Measurements from ENCODE around the gene CAPRIN1. TPM values are rescaled to one million over a fixed set of nuclear protein-coding genes. Genes with fewer than 3 reads are reported as not detected.
"Not testable (repeated sequence)": the region's sequence is repeated elsewhere in the genome, so short reads cannot be mapped to it uniquely, and the experiment has no call there.

Gene CAPRIN1
- polyA plus RNA-seq, 3 donors, result 236 to 266 (median 253) TPM

DNA sequence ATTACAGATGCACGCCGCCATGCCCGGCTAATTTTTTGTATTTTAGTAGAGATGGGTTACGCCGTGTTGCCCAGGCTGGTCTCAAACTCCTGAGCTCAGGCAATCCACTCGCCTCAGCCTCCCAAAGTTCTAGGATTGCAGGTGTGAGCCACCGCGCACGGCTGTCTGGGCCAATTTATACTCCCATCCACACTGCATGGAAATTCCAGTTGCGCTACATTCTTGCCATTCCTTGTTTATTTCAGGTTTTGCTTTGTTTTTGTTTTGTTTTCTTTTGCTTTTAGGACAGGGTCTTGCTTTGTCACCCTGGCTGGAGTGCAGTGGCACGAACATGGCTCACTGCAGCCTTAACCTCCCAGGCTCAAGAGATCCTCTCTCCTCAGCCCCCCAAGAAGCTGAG is 11.0 kb upstream of the CAPRIN1 start:
- no peak for DNase-seq

DNA sequence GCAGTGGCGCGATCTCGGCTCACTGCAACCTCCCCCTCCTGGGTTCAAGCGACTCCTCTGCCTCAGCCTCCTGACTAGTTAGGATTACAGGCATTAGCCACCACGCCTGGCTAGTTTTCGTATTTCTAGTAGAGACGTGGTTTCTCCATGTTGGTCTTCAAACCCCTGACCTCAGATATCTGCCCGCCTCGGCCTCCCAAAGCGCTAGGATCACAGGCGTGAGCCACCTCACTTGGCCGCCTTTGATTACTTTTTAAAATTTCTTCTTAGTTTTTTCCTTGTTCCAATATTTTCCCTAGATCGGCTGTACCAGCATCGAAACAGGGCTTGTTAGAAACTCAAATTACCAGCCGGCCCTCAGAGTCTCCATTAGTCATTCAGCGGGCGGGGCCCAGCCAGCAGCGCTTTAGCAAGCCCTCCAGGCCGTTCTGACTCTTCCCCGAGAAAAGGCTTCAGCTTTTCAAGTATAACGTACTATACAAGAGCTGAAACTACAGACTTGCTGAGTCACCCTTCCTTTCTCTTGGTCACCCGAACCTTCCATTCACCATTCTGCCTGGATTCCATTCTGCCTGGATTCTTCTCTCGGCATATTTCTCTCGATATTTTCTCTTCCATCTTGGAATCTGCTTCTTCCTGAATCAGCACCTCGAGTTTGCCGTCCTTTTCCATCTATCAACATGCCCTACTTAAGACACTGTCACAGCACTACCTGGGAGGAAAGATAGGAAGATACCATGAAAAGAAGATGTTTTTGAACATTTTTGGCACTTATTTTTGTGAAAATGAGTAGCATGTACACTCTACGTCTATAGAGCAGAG is 6.7 kb upstream of the CAPRIN1 start:
- DNase-seq, result no peak

DNA sequence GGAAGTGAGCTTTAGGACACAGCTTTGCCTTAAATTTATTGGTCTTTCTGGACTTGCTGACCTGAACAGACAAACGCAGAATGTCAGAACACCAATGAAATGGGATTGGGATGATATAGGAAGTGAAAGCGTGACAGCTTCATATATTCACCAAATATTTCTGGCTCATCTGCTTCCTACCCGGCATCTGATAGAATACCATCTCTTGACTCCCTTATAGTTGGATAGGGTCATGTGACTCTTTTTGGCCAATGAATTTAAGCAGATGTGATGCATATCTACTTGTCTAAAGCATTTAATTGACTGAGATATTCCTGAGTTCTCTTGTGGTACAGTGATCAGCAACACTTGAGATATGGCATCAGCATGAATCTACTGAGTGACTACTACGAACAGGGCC is 2.5 kb upstream of the CAPRIN1 start:
- no peak for DNase-seq

DNA sequence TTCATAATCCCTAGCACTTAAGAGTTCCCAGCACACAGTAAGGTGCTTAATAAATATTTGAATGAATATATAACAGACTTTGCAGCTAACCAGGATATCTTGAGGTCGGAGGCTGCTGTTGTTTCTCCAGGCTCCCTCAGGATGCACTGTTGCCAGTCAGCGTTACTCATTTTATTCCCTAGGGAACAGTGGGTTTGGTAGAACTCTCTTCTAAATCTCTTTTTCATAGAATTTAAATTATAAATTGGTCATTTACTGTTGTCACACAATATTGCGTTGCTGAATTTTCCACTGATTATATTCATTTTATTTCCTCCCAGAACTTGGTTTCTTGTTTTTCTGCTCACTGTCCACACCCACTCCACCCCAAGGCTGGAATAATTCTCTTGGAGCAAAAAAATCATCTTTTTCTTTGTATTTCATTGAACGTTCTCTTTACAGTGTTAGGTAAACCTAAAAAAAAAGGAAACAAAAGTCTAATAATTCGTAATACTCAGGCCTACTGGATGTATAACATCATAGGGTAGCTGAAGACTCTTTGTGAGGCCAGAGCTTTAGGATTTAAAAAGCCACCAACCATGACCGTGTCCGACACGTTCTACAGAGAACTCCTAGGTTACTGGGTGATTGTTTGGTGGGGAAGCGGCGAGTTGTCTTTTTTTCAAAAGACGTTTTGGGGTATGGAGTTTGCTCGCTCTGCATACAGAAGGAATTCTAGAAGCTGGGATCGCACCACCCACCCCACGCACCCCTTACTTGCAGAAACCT is 766 bp upstream of the CAPRIN1 start:
- no peak for DNase-seq

DNA sequence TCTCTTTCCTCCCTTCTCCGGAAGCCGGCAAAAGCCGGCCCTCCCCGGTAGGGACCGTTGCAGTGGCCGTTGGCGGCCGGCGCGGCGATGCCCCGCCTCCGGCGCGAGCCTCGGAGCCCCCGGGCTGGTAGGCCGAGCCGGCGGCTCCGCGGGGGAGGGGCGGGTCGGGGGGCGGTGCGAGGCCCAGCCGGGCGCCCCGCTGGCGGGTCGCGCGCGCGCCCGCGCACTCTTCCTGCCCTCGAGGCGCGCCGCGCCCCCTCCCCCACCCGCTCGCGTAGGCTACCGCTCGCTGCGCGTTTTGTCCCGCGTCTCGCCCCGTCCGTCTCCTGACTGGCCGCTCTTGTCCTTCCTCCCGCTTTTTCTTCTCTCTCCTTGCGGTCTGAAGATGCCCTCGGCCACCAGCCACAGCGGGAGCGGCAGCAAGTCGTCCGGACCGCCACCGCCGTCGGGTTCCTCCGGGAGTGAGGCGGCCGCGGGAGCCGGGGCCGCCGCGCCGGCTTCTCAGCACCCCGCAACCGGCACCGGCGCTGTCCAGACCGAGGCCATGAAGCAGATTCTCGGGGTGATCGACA is 591 bp downstream of the CAPRIN1 start:
- DNase-seq, result peak; percentile 92

DNA sequence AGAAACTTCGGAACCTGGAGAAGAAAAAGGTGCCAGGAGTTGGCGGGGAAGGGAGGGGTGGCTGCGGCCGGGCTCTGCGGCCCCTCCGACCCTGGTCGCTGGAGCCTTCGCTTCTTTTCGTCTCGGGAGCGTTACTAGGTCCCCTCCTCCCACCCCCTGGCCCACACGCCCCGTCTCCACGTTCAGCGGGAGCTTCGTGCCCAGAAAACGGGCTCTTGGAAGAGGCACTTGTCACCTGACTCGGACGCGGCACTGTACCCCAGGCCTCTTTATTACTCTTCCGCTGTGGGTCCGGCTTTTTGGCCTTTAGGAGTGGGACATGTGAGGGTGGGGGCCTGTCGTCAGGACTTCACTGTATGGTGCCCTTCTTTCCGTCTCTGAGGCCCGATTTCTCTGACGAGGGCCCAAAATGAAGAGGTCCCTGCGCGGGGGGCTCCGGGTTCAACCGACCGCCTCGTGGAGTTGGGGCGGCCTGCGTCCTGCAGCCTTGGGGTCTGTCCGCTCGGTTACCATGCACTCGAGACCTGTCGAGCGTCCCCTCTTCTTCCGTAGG is 1.2 kb downstream of the CAPRIN1 start:
- DNase-seq, result no peak

DNA sequence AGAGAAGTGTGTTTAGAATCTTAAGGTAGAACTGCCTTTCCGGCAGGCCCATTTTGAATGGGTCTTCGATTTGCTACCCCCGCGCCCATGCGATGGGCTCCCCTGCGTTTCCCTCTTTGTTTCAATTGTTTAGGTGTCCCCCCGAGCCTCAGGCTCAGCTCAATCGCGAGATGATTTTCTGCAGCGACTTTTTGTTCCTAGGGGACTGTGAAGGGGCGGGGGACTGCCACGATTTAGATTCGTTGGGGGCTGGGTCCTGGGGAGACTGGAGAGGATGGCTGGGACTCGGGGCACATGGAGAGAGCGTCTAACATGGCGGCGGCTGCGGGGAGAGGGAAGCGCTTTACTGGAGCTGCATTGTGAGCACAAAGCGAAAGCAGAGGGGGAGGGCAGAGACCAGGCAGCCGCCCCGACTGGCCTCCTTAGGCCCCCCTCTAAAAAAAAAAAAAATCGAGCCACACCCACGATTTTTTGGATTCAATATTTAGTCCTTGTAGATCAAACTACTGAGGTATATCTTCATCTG is 1.7 kb downstream of the CAPRIN1 start:
- DNase-seq, result peak; percentile 81

DNA sequence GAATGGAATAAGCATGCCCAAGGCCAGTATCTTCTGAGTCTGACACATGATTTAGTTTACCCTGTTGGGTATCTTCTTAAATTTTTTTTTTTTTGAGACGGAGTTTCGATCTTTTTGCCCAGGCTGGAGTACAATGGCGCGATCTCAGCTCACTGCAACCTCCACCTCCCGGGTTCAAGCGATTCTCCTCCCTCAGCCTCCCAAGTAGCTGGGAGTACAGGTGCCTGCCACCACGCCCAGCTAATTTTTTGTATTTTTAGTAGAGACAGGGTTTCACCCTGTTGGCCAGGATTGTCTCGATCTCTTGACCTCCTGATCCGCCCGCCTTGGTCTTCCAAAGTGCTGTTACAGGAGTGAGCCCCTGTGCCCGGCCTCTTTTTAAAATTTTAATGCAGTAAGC is 2.8 kb downstream of the CAPRIN1 start:
- not testable (repeated sequence) for DNase-seq

DNA sequence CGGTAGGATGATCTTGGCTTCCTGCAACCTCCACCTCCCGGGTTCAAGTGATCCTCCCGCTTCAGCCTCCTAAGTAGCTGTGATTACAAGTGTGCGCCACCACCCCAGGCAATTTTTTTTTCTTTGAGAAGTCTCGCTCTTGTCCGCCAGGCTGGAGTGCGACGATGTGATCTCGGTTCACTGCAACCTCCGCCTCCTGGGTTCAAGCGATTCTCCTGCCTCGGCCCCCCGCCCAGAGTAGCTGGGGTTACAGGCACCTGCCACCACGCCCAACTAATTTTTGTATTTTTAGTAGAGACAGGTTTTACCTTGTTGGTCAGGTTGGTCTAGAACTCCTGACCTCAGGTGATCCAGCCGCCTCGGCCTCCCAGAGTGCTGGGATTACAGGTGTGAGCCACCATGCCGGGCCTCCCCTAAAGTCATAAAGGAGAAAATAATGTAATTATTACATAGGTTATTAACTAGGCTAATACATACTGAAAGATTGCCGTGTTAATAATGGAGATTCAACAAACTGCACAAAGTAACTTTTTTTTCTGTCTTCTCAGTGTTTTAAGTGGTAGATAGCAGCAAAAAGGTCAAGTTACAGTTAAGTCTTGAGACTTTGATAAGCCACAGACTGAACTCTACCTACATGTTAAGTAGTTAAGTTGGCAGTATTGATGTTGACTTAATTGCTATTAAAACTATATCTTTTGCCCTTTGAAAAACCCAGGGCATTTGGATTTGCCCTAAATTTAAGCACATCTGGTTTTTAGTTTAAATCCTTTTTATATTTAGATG is 3.9 kb downstream of the CAPRIN1 start:
- DNase-seq, result no peak

DNA sequence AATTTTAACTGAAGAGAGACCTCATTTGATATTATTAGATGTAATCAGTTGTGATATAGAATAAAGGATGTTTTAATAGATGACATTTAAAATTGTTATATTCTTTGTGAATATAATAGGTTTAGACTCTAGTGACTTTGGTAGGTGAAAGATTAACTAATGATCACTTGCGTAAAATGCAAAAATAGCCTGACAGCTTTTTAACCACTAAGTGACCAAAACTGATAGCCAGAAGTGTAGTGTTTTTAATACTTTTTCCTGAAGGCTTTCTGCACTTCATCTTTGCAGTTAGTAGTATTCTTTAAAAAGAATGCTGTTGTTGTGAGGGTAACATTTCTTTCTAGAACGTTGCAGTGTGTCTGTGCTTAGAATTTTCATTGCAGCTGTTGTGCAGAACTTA is 5.1 kb downstream of the CAPRIN1 start:
- DNase-seq, result no peak

DNA sequence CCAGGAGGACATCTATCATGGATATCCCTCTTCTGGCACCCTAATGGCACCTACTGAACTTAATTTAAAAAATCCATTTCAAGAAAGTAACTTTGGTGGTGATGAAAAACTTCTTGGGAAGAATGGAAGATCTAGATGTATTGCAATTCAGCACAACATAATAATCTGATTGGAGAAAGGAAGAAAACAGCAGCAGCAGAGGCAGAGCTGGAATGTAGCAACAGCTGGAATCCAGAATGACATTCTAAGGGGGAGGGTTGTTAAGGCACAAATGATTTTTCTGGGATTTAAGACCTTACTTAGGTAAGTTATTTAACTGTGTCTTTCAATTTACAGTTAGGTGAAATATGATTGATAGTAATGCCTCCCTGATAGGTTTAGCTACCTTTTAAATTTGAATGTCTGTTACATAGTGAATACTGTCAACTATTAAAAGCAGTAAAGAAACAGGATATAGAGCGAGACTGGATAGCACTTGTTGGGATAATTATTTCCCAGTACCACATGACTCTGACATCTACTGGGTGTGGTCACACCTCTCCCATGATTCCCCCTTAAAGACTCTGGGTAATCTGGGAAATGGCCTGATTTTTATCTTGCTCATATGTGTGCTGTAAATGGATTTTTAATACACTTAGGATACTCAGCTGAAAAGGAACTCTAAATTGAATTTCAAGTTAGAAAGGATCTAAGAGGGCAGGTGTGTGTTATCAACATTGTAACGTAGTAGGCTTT is 11.7 kb downstream of the CAPRIN1 start:
- no peak for DNase-seq

DNA sequence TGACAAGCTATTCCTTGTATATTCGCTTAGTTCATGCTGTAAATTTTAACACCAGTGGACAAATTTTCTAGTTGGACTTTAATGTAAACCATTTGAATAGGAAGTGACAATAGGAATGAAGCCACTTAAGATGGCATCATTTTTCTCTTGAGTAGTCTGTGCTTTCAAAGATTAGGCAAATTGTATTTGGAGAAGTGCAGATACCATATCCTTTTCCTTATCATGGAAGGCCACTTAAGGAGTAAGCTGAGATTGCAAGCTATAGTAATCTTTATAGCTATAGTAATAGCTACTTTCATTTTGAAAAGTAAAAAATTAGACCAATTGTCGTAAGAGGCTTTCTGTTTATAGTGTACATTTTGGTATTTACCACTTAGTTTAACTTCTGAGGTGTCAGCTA is 12.8 kb downstream of the CAPRIN1 start:
- no peak for DNase-seq

DNA sequence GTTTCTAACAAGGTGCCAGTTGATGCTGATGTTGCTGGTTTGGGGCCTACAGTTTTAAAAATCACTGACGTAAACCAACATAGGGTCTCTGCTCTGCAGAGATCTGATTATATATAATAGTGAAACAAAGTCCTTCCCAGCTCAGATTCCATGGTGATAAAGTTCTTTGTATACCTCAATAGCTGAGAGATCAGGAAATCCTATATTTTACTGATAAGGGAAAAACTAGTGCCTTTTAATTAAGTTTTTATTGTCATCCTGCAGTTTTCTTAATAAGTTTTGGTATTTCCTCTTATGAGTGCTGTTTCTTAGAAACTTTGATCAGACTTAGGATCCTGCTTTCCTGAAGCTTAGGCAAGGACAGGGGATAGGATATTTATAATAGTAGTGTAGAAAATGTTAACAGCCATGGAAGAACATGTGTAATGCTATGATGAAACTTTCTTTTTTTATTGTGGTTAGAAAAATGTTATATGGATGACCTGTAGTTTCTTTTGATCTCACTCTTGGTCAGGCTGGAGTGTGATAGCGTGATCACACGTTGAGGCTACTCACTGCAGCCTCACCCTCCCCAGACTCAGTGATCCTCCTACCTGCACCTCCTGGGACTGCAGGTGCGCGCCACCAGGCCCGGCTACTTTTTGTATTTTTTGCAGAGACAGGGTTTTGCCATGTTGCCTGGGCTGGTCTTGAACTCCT is 14.1 kb downstream of the CAPRIN1 start:
- no peak for DNase-seq

DNA sequence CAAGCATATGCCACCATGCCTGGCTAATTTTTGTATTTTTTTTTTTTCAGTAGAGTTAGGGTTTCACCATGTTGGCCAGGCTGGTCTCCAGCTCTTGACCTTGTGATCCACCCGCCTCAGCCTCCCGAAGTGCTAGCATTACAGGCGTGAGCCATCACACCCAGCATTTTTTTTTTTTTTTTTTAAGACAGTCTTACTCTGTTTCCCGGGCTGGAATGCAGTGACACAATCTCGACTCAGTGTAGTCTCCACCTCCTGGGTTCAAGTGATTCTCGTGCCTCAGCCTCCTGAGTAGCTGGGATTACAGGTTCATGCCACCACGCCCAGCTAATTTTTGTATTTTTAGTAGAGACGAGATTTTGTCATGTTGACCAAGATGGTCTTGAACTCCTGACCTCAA is 15.2 kb downstream of the CAPRIN1 start:
- not testable (repeated sequence) for DNase-seq

DNA sequence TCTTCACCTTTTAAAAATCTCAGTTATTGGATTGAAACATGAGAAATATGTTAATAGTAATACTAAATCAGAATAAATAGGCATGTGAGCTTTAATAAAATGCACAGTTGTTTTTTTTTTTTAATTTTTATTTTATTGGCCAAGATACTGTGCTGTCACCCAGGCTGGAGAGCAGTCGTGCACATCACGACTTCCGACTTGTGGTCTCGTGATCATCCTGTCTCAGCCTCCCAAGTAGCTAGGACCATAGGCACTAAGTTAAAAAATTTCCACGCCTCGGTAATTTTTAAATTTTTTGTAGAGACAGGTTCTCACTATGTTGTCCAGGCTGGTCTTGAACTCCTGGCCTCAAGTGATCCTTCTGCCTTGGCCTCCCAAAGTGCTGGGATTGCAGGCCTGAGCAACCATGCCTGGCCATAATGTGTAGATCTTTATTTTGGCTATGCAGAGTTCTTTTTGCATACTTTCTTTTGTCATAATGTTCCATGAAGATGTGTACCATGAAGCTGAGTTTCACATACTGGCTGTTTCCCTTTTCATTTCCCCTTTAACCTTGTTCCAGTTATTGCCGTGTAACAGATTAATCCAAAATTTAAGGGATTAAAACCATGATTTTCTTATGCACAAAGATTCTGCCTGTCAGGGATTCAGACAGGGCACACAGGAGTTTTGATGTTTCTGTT is 16.0 kb downstream of the CAPRIN1 start:
- no peak for DNase-seq

DNA sequence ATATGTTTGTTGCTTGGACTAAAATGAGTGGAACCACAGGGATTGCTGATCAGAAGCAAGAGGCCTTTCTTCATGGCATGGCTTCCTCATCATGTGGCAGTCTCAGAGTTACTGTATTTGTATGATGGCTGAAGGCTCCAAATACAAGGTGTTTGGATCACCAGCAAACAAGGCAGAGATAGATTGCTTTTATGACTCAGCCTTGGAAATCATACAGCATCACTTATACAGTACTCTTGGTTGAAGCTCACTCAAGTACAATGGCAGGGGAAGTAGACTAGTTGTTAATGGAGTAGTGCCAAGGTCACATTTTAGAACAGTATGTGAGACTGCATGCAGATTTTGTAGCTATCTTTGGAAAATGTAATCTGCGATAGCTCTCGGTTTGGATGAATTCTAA is 16.6 kb downstream of the CAPRIN1 start:
- DNase-seq, result no peak

DNA sequence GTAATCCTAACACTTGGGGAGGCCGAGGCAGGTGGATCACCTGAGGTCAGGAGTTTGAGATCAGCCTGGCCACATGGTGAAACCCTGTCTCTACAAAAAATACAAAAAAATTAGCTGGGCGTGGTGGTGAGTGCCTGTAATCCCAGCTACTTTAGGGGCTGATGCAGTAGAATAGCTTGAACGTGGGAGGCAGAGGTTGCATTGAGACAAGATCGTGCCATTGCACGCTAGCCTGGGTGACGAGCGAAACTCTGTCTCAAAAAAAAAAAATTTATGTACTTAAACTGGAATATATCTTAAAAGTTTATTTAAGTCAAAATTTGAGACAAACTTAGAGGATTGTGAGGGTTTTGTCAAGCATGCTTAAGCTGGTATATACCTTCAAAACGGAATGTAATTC is 19.8 kb downstream of the CAPRIN1 start:
- not testable (repeated sequence) for DNase-seq

DNA sequence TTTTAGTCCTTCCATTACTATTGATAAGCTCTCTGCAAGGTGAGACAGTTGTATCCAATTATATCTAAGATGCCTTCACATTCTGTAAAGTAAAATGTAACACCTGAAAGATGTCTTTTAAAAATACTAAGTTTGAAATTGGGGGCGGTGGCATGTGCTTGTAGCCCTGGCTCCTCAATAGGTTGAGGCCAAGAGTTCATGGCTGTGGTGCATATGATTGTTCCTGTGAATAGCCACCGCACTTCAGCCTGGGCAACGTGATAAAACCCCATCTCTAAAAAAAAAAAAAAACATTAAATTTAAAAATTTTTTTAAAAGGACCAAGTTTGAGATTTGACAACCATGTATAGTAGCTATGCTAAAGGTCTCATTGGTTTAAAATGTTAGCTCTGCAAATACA is 20.5 kb downstream of the CAPRIN1 start:
- no peak for DNase-seq

DNA sequence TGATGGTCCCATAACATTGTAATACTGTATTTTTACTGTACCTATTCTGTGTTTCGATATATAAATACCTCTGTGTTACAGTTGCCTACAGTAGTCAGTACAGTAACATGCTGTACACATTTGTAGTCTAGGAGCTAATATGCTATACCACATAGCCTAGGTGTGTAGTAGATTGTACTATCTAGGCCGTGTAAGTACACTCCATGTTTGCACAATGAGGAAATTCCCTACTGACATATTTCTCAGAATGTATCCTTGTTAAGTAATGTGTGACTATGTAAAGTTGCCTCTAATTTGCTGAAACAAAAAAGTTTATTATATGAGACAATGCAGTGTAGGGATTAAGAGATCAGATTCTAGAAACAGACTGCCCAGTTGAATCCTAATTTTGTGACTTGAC is 21.3 kb downstream of the CAPRIN1 start:
- no peak for DNase-seq

DNA sequence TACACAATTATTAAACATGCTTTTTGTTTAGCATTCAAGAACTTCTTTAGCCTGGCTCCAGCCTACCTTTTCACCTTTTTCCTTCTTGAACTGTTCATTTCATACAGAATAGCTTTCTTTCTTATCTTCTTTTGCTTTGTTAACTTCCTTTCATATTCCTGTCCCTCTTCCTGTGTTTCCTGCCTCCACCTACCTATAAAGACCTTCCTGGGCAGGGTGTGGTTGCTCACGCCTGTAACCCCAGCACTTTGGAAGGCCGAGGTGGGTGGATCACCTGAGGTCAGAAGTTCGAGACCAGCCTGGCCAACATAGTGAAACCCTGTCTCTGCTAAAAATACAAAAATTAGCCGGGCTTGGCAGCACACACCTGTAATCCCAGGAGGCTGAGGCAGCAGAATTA is 22.9 kb downstream of the CAPRIN1 start:
- DNase-seq, result no peak
